ENCODE results near the gene SMIM26. TPM values are rescaled to one million over a fixed set of nuclear protein-coding genes. Genes with fewer than 3 reads are reported as not detected.

SMIM26 gene
- total and polyA plus RNA-seq, 2 of the 8 experiments (the other 6 are each of a cell fraction or from before 2014, with no cell fraction given): 69.8 to 95.0 TPM

DNA sequence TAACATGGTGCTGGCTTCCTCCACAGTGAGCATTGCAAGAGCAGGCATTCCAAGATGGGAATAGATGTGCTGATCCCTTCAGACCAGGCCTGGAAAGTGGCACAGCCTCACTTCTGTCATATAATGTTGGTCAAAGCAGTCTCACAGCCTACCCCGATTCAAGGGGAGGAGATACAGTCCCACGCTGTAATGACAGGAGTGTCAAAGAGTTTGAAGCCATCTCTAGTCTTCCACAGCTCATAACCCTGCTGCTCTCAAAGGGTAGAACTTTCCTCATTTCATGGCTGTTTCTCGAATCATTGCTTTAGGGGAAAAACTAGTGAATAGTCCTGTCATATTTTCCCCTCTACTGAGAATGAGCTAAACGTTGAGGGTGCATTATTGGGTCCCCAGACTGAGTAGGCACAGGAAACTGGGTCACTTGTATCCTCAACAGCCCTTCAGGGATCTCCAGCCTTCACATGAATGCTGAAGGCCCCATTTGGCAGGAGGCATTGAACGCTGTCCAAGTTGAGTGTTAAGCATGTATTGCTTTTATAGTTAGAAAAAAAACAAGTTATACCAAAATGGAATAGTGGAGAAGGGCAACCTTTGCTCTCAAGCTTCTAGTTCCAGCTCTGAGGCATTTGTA is 47.9 kb downstream of the SMIM26 start:
- Histone ChIP-seq H2BK12ac (ENCODE audit: low read depth, low read length) (no peak overlapping the region), H3K18ac (ENCODE audit: extremely low read depth, low read length) (no peak overlapping the region), H3K56ac (replicated peaks; ENCODE audit: insufficient read length, low read depth, low read length) (no peak overlapping the region), H4K20me1 (replicated peaks in 1 of 2; ENCODE audit: control insufficient read depth in 1 of 2, insufficient read depth in 2 of 2, low read length in 2 of 2) (no peaks in the 10 kb centered on the region), H3K79me2 (ENCODE audit: control insufficient read depth in 1 of 2, insufficient read depth in 2 of 2, low read length in 2 of 2) (no peaks in the 10 kb centered on the region), H3K4me3 (ENCODE audit: extremely low read depth in 1 of 4, insufficient read depth in 2 of 4, low read depth in 3 of 4, low read length in 4 of 4) (no peak overlapping the region), H3K4ac (replicated peaks; ENCODE audit: insufficient read length, low read depth, low read length) (no peak overlapping the region), H3K27ac (ENCODE audit: low read depth, low read length) (no peak overlapping the region), H3K23me2 (ENCODE audit: low read depth, low read length) (no peaks in the 10 kb centered on the region), H3K9me3 (ENCODE audit: insufficient read depth in 2 of 2, low read depth in 1 of 2, low read length in 1 of 2) (no peaks in the 10 kb centered on the region), H3K23ac (ENCODE audit: insufficient read length) (no peak overlapping the region), H3K9ac (replicated peaks in 1 of 4; ENCODE audit: extremely low read depth in 1 of 4, low read depth in 3 of 4, low read length in 3 of 4) (no peak overlapping the region), H3K79me1 (ENCODE audit: low read depth, low read length) (no peaks in the 10 kb centered on the region), H4K91ac (replicated peaks; ENCODE audit: insufficient read length, low read length) (no peak overlapping the region), H2AFZ (ENCODE audit: low read length) (no peak overlapping the region), H2BK15ac (ENCODE audit: low read length) (no peak overlapping the region), H3K4me1 (replicated peaks in 1 of 4; ENCODE audit: control insufficient read depth in 3 of 4, insufficient read depth in 4 of 4, low read length in 3 of 4) (peaks cover 0 to 1% (median 0%) of the 10 kb centered on the region in 4 experiments; a peak in 2 of 7 replicates), H3K4me2 (ENCODE audit: insufficient read depth in 1 of 2, low read depth in 2 of 2, low read length in 2 of 2) (no peak overlapping the region), H3K14ac (ENCODE audit: insufficient read length) (no peak overlapping the region), H2BK120ac (replicated peaks; ENCODE audit: low read depth, low read length) (no peak overlapping the region), H4K8ac (ENCODE audit: extremely low read depth, insufficient read depth, low read length) (no peak overlapping the region), H3K27me3 (replicated peaks in 1 of 4; ENCODE audit: control insufficient read depth in 3 of 4, extremely low read depth in 1 of 4, insufficient read depth in 3 of 4, low read length in 3 of 4) (no peaks in the 10 kb centered on the region), H2BK20ac (ENCODE audit: low read length) (no peak overlapping the region), H2AK5ac (ENCODE audit: low read depth, low read length) (no peak overlapping the region), H2BK5ac (ENCODE audit: low read depth, low read length) (no peak overlapping the region), H4K5ac (ENCODE audit: insufficient read length, low read depth, low read length) (no peak overlapping the region), H3K36me3 (ENCODE audit: control insufficient read depth in 2 of 4, insufficient read depth in 4 of 4, low read length in 3 of 4) (no peaks in the 10 kb centered on the region)
- POLR2A ChIA-PET (ENCODE audit: partially characterized antibody): no interaction called here
- WGBS, 2 experiments (ENCODE audit: extremely low coverage in 1 of 2, insufficient coverage in 1 of 2, insufficient read length in 1 of 2, insufficient replicate concordance in 2 of 2, low coverage in 1 of 2, low lambda C conversion rate in 2 of 2, missing lambda C conversion rate in 1 of 2): 79% methylated on average over 5 of the region's 5 CpGs; no CpG with 5 or more reads in 1 of the 2 experiments
- TF ChIP-seq RNF2 (IDR thresholded peaks at IDR 0.05; ENCODE audit: borderline replicate concordance, low read depth, low read length, missing control alignments, poor library complexity, severe bottlenecking): no peak
- no peak for TF ChIP-seq BCL11A (IDR thresholded peaks at IDR 0.05; ENCODE audit: low read depth in 2 of 2, low read length in 2 of 2)
- TF ChIP-seq, protein P1, sequence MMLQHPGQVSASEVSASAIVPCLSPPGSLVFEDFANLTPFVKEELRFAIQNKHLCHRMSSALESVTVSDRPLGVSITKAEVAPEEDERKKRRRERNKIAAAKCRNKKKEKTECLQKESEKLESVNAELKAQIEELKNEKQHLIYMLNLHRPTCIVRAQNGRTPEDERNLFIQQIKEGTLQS (IDR thresholded peaks at IDR 0.05; ENCODE audit: insufficient read depth, low read depth, low read length): no peak
- no peak for TF ChIP-seq KDM5A (IDR thresholded peaks at IDR 0.05; ENCODE audit: low read length)
- no peak for TF ChIP-seq CBX8 (IDR thresholded peaks at IDR 0.05; ENCODE audit: borderline replicate concordance, low read depth, low read length)
- TF ChIP-seq, protein P2, sequence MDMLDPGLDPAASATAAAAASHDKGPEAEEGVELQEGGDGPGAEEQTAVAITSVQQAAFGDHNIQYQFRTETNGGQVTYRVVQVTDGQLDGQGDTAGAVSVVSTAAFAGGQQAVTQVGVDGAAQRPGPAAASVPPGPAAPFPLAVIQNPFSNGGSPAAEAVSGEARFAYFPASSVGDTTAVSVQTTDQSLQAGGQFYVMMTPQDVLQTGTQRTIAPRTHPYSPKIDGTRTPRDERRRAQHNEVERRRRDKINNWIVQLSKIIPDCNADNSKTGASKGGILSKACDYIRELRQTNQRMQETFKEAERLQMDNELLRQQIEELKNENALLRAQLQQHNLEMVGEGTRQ (IDR thresholded peaks at IDR 0.05; ENCODE audit: low read length): no peak
- no peak for TF ChIP-seq FOSL1 (IDR thresholded peaks at IDR 0.05; ENCODE audit: insufficient read depth, low read depth, low read length)
- DNase-seq (ENCODE audit: low read depth in 1 of 2, low spot score in 2 of 2): no peak
- FAIRE-seq: no peak
- CTCF ChIA-PET (ENCODE audit: partially characterized antibody): interaction anchor here (0.6 to 1.4 kb wide), 3 partner anchors 17 to 166 kb away, joined by 3 to 5 read pairs (median 3); no protein-coding TSS in a partner anchor

Data from H1 (cell line).